K562 (cell line): ENCODE data around the gene ARSD. TPM values are rescaled to one million over a fixed set of nuclear protein-coding genes. Genes with fewer than 3 reads are reported as not detected.

Source experiments
- ATF1 ChIP-seq, 2 experiments: fragments of 450-650 bp in 1 of 2; IDR thresholded peaks; 2 replicates each; pipeline ENCODE4 v1.6.1; 2016; ENCODE audit warnings: missing compliant biosample characterization in 1 of 2, missing genetic modification characterization in 1 of 2
- CREM ChIP-seq: IDR thresholded peaks from 2 replicates; pipeline ENCODE4 v1.6.1; 2014; ENCODE audit warnings: antibody characterized with exemption, low read depth
- EP400 ChIP-seq: fragments of 450-650 bp; IDR thresholded peaks from 2 replicates; pipeline ENCODE4 v1.6.1; 2017; ENCODE audit warnings: antibody characterized with exemption, mild to moderate bottlenecking, moderate library complexity
- ESRRA ChIP-seq: fragments of 450-650 bp; IDR thresholded peaks from 2 replicates; pipeline ENCODE4 v1.6.1; 2014; ENCODE audit warnings: low read depth, mild to moderate bottlenecking, moderate library complexity, borderline replicate concordance
- GTF2B ChIP-seq: IDR thresholded peaks from 2 replicates; pipeline ENCODE4 v1.6.1; 2011; ENCODE audit not compliant: insufficient read length; ENCODE audit errors: extremely low read depth
- ILK ChIP-seq: fragments of 450-650 bp; IDR thresholded peaks from 2 replicates; pipeline ENCODE4 v1.6.1; 2016; ENCODE audit warnings: missing genetic modification characterization, low read depth, mild to moderate bottlenecking, missing compliant biosample characterization, moderate library complexity, borderline replicate concordance
- MNT ChIP-seq, 2 experiments: fragments of 450-650 bp; conservative IDR thresholded peaks; 2 replicates each; pipeline ENCODE4 v1.6.1; 2017; ENCODE audit warnings: mild to moderate bottlenecking in 2 of 2, moderate library complexity in 2 of 2
- POLR3A ChIP-seq: IDR thresholded peaks from 2 replicates; pipeline ENCODE4 v1.6.1; 2011; ENCODE audit warnings: borderline replicate concordance, mild to moderate bottlenecking, moderate library complexity; ENCODE audit not compliant: insufficient read length, insufficient read depth; ENCODE audit errors: extremely low read depth
- SPI1 ChIP-seq: IDR thresholded peaks from 2 replicates; pipeline ENCODE4 v1.6.1; 2011; ENCODE audit warnings: low read depth, low read length, control low read depth, borderline replicate concordance
- ZFX ChIP-seq: sonication (generic); formaldehyde crosslinking; IDR thresholded peaks from 2 replicates; pipeline ENCODE4 v1.8.0; 2022; ENCODE audit warnings: mild to moderate bottlenecking, missing genetic modification reagents, moderate library complexity
- ZNF395 ChIP-seq: fragments of 200-800 bp; sonication (Bioruptor generic); IDR thresholded peaks from 2 replicates; pipeline ENCODE4 v1.6.1; 2017; ENCODE audit warnings: missing genetic modification characterization, missing compliant biosample characterization
- ZNF407 ChIP-seq: fragments of 450-650 bp; IDR thresholded peaks from 2 replicates; pipeline ENCODE4 v1.6.1; 2016; ENCODE audit warnings: low read depth
- ZNF639 ChIP-seq, 2 experiments: fragments of 200-800 bp in 1 of 2; sonication (Bioruptor generic) in 1 of 2; sonication (generic) in 1 of 2; formaldehyde crosslinking in 1 of 2; IDR thresholded peaks in 1 of 2; conservative IDR thresholded peaks in 1 of 2; 2 replicates each; pipeline versions ENCODE4 v1.5.0 to v1.6.1; 2016 to 2020; ENCODE audit warnings: missing compliant biosample characterization in 1 of 2, missing genetic modification characterization in 1 of 2, missing genetic modification reagents in 1 of 2
- polyA plus RNA-seq, 8 experiments: library from polyadenylated mRNA; depleted of rRNA in 4 of 8; stranded (reverse) in 5 of 8; unstranded in 3 of 8; fragments of >200 nt; fragmentation: Nextera tagmentation in 2 of 8; fragmentation: Illumina TruSeq in 1 of 8; extraction: Ambion mirVana in 2 of 8; extraction: Trizol in 1 of 8; gene quantifications; 2 replicates each; pipeline versions ENCODE4 v1.2.1 to v1.2.3, GENCODE V29; 2011 to 2014; ENCODE audit warnings: inconsistent platforms in 1 of 8, missing spikeins in 1 of 8
- total RNA-seq, 7 experiments: library from RNA; depleted of rRNA in 6 of 7; stranded (reverse); fragments of >200 nt in 6 of 7; fragmentation: Illumina TruSeq in 2 of 7; extraction: Trizol in 2 of 7; gene quantifications; 2 replicates each; pipeline versions ENCODE4 v1.2.1 to v1.2.3, GENCODE V29; 2011 to 2021; ENCODE audit warnings: low replicate concordance in 1 of 7

The ARSD gene
- total and polyA plus RNA-seq, 9 of the 15 experiments (the other 6 are each of a cell fraction or from before 2014, with no cell fraction given), result 0.05 to 0.23 (median 0.09) TPM; not detected in 1

GRCh38 chrX:2917767-2918166 is 11.4 kb downstream of the ARSD start (continued):
- 0 out of 4 replicates have a peak, but pooled peaks of 1 of the 2 experiments have one; percentile 28 for TF ChIP-seq MNT (conservative IDR thresholded peaks at IDR 0.05)
- TF ChIP-seq ZNF639 (CRISPR knock-in tag; conservative IDR thresholded peaks at IDR 0.05 in 1 of 2, IDR thresholded peaks at IDR 0.05 in 1 of 2), result no peak
- no peak for TF ChIP-seq EP400
- TF ChIP-seq ZFX (CRISPR knock-in tag), result no peak
- peak; percentile 61; the same call in 1 of the 2 replicates for TF ChIP-seq ESRRA
- TF ChIP-seq ZNF407, result no peak
- no peak for TF ChIP-seq SPI1
- TF ChIP-seq CREM, result peak; percentile 61
- TF ChIP-seq POLR3A, result no peak
- no peak for TF ChIP-seq GTF2B
- TF ChIP-seq ZNF395 (CRISPR knock-in tag), result no peak
- TF ChIP-seq ATF1 (CRISPR knock-in tag; IDR thresholded peaks at IDR 0.05), result no peak
- peak; percentile 84 for TF ChIP-seq ATF1 (tag; IDR thresholded peaks at IDR 0.05)
- no peak for TF ChIP-seq ILK
